BJ (cell line): ENCODE results near the gene GALNT2. TPM values are rescaled to one million over a fixed set of nuclear protein-coding genes. Genes with fewer than 3 reads are reported as not detected.

Experiments used
- CTCF ChIA-PET: fragments of 350-600 bp; formaldehyde crosslinking; extraction: SDS; loops from one replicate; lab custom pipeline; 2021; ENCODE audit warnings: antibody characterized with exemption, inconsistent platforms; lab: Yijun Ruan, JAX
- POLR2A ChIA-PET: fragments of 300-600 bp; sonication (Branson Sonifier 250); formaldehyde crosslinking; extraction: SDS; loops from one replicate; lab custom pipeline; 2021; ENCODE audit warnings: antibody characterized with exemption; lab: Charles Lee
- DNase-seq: peaks from one replicate; pipeline ENCODE4 v3.0.0-alpha.2; 2011; ENCODE audit warnings: low read depth
- H3K27me3 ChIP-seq: 2 replicates; pipeline ENCODE4 v1.6.0; 2011; ENCODE audit warnings: low read length; ENCODE audit not compliant: control insufficient read depth, insufficient read depth
- H3K36me3 ChIP-seq: 2 replicates; pipeline ENCODE4 v1.5.1; 2011; ENCODE audit warnings: low read length; ENCODE audit not compliant: control insufficient read depth, insufficient read depth
- H3K4me3 ChIP-seq: 2 replicates; pipeline ENCODE4 v1.5.1; 2011; ENCODE audit warnings: low read depth, mild to moderate bottlenecking, control low read depth, low read length
- CTCF ChIP-seq: IDR thresholded peaks from 2 replicates; pipeline ENCODE4 v1.5.1; 2011; ENCODE audit warnings: low read depth, mild to moderate bottlenecking, control low read depth, inconsistent platforms, low read length, moderate library complexity; ENCODE audit not compliant: insufficient read depth
- polyA plus RNA-seq: library from polyadenylated mRNA; depleted of rRNA; stranded (reverse); fragments of >200 nt; gene quantifications from 2 replicates; pipeline ENCODE4 v1.2.3, GENCODE V29; 2011

The GALNT2 gene
- polyA plus RNA-seq, 1 experiment: 90.9 TPM

GRCh38 chr1:230256896-230257295 is 189.9 kb downstream of the GALNT2 start:
- Histone ChIP-seq H3K27me3 (no peaks in the 10 kb centered on the region), H3K36me3 (peaks cover 17% of the 10 kb centered on the region), H3K4me3 (no peak overlapping the region)
- DNase-seq: no peak
- POLR2A ChIA-PET: no interaction called here
- CTCF ChIA-PET: no interaction called here
- no peak for TF ChIP-seq CTCF

- POLR2A ChIA-PET: no interaction called here
Observed at GRCh38 chr1:230259621-230260020, 192.6 kb downstream of the GALNT2 start.

GRCh38 chr1:230260831-230261230 is 193.8 kb downstream of the GALNT2 start:
- ChIA-PET POLR2A (no interaction called here), CTCF (interaction anchor here (1.0 kb wide), 1 partner anchor 9 kb away, joined by 5 read pairs; no protein-coding TSS in a partner anchor)
- TF ChIP-seq CTCF: no peak
- Histone ChIP-seq H3K36me3 (peaks cover 31% of the 10 kb centered on the region), H3K27me3 (no peaks in the 10 kb centered on the region), H3K4me3 (no peak overlapping the region)
- DNase-seq: no peak

More at GRCh38 chr1:230259621-230260020, 192.6 kb downstream of the GALNT2 start:
- DNase-seq: no peak
- Histone ChIP-seq H3K27me3 (no peaks in the 10 kb centered on the region), H3K4me3 (no peak overlapping the region), H3K36me3 (peaks cover 29% of the 10 kb centered on the region)
- TF ChIP-seq CTCF: no peak
- CTCF ChIA-PET: no interaction called here

- Histone ChIP-seq H3K27me3 (no peaks in the 10 kb centered on the region), H3K36me3 (peaks cover 31% of the 10 kb centered on the region), H3K4me3 (no peak overlapping the region)
- no peak for TF ChIP-seq CTCF
- CTCF ChIA-PET: interaction anchor here (0.8 to 1.0 kb wide), 2 partner anchors 8 to 12 kb away, joined by 3 to 5 read pairs; no protein-coding TSS in a partner anchor
- DNase-seq: no peak
- POLR2A ChIA-PET: no interaction called here
Observed at GRCh38 chr1:230261928-230262650, 195.1 kb downstream of the GALNT2 start.

GRCh38 chr1:230262867-230263567 is 196.0 kb downstream of the GALNT2 start:
- H3K36me3 ChIP-seq: peaks cover 34% of the 10 kb centered on the region
- no peaks in the 10 kb centered on the region for H3K27me3 ChIP-seq
- POLR2A ChIA-PET: interaction anchor here (1.3 kb wide), 1 partner anchor 15 kb away, joined by 5 read pairs; no protein-coding TSS in a partner anchor
- no peak for DNase-seq
- no peak overlapping the region for H3K4me3 ChIP-seq
- CTCF ChIA-PET: no interaction called here
- no peak for TF ChIP-seq CTCF
